GM19035 (cell line): ENCODE results near the gene DIRAS1.

Source experiments
- ATAC-seq: cut with Tn5 transposase; IDR thresholded peaks from one replicate; pipeline ENCODE4 v1.9.1; 2021; ENCODE audit not compliant: unreplicated experiment

The DIRAS1 gene

DNA sequence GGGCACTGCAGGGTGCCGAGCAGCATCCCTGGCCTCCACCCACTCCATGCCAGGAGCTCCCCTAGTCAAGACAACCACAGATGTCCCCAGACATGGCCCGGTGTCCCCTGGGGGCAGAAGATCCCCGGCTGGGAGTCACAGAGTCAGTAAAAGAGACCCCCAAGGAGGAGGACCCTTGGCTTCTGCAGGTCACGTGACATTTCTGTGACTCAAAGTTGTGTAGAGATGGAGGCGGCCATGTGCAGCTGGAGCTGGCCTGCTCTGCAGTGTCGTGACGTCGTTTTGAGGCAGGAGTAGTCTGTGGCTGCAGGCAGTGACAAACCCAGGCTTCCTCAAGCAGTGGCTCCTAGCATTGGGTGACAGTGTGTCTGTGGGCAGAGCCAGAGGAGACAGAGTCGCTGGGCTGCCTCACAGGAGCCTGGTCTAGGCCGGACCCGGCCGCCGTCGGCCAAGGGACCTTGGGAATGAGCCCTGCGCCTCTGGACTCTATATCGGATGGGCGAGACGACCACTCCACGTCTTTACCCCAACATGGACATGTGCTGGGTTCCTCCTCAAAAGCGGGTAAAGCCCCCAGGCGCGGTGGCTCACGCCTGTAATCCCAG is 7.7 kb upstream of the DIRAS1 start:
- no peak for ATAC-seq

- no peak for ATAC-seq
These were observed 6.4 kb upstream of the DIRAS1 start for GRCh38 chr19:2727640-2727944.

DNA sequence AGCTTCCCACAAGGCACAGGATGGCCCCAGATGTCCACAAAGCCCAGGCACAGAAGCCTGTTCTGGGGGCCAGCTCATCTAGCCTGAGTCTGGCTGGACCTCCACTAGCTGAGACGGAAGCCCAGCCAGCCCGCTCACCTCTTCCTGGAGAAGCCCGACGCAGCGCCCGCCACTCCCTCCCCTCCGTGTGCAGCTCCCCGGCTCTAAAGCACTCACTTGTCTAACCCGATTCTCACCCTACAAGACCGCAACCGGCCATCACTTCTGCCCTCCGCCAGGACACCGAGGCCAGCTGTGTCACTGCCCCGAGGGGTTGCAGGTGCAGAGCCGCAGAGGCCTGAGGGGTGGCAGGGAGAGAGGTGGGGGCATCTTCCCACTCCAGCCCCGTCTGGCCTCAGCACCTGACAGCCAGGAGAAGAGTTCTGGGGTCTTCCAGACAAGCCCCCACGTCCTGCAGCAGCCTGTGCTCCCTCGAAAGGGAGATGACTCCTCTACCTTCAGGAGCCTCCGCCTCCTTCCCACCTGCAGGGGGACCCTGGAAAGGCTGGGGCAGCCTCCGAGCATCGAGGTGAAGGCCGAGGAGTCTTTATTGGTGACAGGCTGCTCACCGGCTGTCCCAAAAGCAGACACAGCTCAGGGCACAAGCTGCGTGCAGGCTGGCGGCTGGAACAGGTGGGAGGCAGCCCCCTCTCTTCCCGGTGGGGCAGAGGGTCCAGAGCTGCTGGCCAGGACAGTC is 5.9 kb upstream of the DIRAS1 start:
- ATAC-seq, result no peak

DNA sequence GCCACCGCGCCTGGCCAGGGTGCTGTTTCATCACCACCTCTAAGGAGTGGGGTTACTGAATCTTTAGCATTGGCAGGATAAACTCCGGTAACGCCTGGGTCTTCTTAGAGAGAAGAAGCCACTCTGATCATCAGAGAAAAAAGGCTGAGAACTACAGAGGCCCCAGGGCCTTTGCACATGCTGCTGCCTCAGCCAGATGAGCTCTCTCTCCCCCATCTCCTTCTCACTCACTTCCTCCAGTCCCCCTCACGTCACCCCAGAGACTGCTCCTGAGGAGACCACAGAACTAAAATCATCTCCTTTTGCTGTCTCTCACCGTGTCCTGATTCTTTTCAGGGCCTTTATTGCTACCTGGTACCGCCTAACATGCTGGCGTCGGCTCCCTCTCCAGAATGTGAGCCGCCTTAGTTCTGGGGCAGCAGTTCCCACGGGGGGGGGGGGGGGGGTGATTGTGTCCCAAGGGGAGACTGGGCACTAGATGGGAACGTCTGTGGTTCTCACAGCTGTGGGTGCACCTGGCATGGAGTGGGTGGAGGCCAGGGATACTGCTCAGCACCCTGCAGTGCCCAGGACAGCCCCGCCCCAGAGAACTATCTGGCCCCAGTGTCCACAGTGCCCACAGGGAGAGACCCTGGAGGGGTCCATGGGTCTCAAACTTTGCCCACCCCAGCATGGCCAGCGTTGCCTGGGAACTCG is 5.1 kb upstream of the DIRAS1 start:
- ATAC-seq, result no peak

GRCh38 chr19:2724148-2724557 is 3.0 kb upstream of the DIRAS1 start:
- ATAC-seq, result no peak

GRCh38 chr19:2723747-2724146 is 2.6 kb upstream of the DIRAS1 start:
- no peak for ATAC-seq

GRCh38 chr19:2723345-2723715 is 2.2 kb upstream of the DIRAS1 start:
- ATAC-seq, result no peak

DNA sequence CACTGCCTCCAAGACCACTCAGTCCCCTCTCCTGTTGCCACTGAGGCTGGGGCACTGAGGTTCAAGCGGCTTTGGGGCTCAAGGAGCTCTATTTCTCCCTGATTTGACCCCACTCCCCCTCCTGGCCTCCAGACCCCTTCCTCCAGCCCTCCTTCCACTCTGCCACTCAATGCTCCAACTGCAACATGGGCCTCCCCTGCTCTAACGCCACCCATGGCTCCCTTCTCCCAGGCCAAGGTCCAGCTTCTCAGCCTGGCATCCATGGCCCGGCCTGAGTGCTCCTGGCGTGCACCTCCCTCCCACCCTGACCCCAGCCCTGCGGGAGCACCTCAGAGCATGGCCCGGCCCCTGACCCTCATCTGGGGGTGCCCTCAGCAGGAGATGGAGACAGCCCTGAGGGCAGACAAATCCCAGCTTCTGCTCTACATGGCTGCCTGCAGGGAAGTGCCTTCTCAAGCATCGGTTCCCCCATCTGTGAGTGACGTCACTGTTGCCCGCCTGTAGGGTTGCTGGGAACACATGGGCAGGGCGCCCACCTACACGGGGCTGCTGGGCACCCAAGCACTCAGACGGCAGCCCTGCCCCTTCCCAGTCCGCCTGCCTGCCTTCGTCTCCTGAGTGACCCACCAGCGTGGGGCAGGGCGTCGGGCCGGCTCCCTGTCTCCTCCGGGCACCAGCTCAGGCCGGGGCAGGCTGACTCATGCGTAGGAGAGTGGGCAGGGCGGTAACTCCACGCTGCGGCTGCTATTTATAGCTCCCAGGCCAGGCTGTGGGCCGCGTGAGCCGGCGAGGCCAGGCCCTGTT is 1.6 kb upstream of the DIRAS1 start:
- ATAC-seq, result no peak

DNA sequence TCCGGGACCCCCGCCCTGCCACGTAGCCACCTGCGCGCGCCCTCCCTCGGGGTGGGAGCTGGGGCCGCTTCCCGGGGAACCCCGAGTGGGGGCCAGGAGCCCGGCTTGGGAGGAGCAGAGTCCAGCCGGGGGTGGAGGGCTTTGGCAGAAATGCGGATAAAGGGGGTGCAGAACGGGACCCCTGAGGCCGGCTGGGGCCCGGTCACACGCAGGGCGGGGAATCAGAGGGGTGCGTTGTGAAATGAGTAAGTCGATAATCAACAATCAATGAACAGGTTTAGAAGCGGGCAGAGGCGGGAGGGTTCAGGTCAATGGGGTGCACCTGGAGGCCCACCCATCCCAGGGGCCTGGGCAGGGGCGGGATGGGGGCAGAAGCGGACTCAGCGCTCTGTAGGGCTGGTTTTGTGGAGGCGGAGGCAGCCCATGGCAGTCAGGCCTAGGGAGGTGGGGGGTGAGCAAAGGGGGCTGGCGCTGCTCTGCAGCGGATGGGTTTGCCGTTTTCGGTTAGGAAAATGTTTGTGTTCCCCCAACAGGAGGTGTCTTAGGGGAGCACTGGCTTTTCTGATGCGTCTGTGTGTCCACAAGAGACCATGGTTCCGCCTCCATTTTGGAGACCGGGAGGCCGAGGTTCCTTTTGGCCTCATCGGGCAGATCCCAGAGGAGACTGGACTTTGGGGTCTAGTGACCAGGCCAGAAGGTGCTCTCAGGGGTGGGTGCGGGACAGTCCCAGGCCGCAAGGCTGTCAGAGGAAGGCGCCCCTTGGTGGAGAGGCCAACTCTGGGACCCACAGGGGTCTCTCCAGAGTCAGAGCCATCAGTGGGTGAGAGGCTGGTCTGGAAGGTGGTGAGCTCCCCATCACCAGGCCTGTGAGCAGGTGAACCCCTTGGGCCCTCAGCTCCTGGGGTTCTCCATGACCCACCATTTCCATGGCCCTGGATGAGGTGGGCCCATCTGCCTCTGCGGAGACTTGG is 683 bp upstream of the DIRAS1 start:
- ATAC-seq, result no peak

DNA sequence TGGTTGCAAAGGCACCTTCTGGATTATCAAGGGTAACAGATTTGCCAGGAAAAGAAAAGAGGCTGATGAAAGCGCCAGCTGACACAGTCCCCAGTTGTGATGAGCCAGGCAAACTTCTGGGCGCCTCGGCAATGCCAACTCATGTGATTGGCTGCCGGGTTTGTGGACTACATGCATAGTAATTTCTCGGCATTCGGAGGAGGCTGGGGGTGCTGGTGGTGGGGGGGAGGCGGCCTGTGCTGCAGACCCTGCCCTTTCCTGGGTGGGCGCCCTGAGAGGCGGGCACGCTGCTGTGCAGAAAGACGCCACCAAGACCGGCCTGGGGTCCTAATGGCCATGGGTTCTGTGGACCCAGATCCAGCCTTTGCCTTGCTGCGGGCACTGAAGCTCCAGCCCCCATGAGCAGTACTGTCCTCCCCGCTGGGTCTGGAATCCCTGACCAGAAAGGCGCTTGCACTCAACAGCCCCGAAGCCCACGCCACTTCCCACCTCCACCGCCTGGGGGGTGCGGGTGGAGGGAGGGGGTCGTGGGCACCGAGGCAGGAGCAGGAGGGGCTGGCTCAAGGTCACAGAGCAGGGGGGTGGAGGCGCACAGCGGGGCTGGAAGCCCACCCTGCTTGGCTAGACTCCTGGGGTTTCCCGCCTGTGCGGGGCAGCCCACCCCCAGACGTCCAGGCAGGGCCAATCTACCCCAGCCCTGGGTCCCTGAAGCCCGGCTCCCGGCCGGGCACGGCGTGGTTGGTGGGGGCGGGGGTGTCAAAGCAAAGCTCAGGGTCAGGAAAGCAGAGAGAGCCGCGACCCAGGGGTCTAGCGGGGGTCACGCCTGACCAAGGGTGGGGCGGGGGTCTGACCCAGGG is 1.0 kb downstream of the DIRAS1 start:
- ATAC-seq, result no peak

GRCh38 chr19:2719232-2719735 is 1.9 kb downstream of the DIRAS1 start:
- ATAC-seq, result no peak

GRCh38 chr19:2717638-2718541 is 3.3 kb downstream of the DIRAS1 start:
- no peak for ATAC-seq

DNA sequence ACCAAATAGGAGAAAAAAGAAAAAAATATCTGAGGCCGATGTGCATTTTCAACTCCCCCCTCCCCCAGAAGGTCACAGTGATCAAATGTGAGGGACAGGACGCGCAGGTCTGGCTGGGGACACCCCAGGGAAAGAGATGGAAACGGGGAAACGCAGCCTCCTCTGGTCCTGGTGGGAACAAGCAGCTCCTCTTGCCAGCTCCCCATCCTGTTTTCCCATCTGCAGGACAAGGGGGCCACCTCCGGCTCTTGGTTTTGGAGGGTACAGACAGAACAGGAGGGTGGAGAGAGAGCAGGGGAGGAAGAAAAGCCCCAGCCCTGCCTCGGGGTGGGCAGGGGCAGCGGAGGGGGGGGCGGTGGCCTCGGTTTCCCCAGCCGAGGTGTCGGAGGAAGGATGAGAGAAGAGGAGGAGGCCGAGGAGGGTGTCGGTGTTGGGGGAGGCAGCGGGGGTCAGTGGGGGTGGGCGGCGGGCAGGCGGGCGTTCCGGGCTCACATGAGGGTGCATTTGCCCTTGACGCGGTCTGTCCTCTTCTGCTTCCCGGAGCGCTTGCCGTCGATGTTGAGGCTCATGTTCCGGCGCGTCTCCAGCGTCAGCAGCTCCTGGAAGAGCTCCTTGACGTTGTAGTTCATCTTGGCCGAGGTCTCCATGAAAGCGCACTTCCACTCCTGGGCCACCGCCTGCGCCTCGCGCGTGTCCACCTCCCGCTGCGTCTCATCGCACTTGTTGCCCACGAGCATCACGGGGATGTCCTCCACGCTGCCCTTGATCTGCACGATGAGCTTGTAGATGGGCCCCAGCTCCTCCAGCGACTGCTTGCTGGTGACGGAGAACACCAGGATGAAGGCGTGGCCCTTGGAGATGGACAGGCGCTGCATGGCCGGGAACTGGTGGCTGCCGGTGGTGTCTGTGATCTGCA is 4.2 kb downstream of the DIRAS1 start:
- ATAC-seq, result no peak

DNA sequence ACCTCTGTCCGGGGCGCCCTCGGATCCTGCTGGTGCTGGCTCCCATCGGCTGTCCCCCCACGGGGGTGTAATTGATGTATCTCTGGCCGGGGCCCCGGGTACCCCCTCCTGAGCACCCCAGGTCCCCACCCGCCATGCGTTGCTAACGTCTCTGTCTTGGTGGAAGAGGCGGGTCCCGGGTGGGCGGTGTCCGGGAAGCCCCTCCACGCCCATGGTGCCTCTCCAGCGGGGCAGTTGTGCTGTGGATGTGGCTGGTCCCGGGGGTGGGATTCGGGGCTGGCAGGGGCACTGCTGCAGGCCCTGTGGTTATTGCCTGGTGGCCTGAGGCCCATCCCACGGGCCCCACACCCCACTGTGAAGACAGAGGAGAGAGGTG is 4.9 kb downstream of the DIRAS1 start:
- no peak for ATAC-seq

- no peak for ATAC-seq
These were observed 5.5 kb downstream of the DIRAS1 start for GRCh38 chr19:2715470-2716274.

- no peak for ATAC-seq
These were observed 6.5 kb downstream of the DIRAS1 start for GRCh38 chr19:2714531-2715269.
